ENCODE results near the gene ANGEL2.

DNA sequence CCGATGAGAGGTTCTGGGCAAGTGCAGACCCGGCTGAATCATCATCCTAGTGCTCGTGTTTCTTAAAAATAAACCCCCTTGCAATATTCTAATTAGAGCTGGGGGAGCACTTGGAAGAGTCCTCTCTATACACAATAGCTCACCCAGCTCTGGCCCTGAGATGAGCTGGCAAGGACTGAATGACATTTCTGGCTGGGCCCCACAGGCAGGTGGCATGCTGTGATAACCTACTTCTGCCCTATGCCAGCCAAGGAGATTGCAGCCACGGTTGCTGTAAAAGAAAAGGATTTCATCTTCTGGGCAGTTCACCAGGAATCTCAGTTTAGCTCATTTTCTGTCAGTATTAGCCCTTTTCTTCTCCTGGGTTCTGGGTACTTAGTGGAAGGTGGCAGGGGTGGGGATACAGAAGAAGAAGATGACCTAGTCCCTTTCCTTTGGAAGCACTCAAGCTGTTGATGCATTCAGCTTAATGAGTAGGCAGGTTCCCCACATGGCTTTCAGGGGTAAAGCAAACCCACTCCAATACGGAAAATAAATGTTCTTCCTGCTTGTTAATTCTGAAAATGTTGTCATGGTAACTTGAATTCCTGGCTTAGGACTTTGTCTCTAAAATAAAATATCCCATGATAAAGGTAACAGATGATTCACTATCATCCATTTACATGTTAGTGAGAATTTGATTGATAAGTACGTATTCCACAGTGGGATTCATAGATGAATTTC, 33.1 kb downstream of the ANGEL2 start:
- TF ChIP-seq ARNT (IDR thresholded peaks at IDR 0.05) = no peak
- TF ChIP-seq SUZ12 (IDR thresholded peaks at IDR 0.05) = no peak

Measured in HEK293T (cell line).